GM21723 (cell line): Measurements from ENCODE around the gene HOOK1.
"Not testable (repeated sequence)": the region's sequence is repeated elsewhere in the genome, so short reads cannot be mapped to it uniquely, and the experiment has no call there.

Experiments used
- ATAC-seq: cut with Tn5 transposase; IDR thresholded peaks from one replicate; pipeline ENCODE4 v1.9.1; 2021; ENCODE audit warnings: mild to moderate bottlenecking, moderate library complexity; ENCODE audit not compliant: unreplicated experiment

The HOOK1 gene

DNA sequence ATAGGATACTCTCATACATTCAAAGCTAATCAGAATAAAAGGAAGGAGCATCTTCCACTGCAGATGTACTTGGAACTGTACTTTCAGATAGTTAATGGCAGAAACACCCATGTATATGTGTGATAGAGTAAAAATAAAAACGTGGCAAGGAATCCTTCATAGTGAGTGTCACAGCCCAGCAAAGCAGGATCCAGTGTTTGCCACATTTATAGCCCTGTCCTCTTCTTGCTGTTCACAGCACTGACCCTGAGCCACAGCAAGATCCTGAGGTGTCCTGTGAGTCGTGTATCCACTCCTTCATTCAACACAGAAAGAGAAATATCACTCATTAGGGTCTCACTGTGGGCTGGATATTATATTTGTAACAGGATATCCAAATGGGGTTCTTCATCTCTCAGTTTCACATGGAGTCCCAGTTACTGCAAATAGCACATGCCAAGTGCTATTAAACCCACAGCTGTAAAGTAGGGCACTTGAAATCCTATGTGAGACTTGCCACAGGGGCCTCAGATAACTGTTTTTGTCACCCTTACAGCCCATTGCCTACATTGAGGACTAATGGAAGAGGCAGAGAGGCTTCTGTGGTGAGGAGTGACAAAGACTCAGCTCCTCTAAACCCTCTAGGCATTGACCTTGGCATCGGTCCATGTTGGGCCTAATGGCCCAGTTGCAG lies 70.5 kb downstream of the HOOK1 start:
- no peak for ATAC-seq

DNA sequence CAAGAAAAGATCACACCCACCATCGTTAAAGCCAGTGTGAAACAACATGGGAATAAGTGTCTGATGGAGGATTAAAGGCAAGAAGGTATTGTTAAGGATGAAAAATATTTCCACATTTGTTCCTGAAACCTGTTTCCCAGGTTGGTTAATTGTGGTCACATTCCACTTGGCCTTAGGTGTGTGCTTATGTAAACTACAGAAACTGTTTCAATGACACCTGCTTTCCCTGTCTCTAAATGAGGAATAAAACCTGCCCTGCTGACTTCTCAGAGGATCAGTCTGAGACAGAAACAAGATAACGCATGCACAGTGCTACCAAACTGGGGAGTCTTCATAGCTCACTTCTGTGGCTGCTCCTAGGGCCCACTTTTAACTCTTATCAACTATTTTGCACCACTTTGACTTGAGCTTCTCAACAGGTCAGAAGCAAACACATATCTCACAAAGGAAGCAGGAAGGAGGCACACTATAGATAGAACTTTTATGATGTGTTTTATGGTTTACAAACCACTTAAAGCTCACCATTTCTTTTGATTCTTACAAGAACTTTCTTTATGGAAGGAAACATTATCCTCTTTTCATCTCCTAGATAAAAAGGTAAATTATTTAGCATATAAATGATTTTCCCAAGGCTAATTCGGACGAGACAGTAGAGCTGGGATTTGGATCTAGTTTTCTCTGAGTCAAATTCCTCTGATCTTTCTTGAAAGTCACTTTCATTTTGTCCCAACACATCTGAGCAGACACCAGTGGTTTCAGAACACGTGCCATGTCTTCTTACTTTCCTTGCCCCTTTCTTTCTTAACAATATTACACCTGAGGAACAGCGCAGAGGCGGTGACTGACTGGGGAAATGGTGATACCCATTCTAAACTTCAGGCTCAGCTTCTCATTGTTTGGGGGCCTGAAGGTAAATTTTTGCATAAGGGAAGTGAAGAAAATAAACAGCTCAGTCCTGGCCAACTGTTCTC lies 78.4 kb downstream of the HOOK1 start:
- no peak for ATAC-seq

DNA sequence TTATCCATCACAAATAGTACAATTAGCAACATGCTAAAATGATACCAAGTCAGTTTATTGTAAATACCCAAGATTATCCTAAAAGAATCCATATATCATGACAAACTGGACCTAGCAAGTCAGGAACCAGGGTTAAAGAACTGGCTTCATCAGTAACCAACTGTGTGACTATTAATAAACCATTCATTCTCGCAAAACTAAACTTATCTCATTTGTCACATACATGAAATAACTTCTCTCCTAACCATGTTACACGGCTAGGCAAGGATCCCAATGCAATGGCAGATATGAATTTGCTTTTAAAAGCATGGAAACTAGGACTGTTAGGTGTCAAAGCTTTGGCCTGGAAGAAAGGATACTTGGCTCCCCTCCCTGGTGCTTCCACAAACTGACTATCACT lies 82.4 kb downstream of the HOOK1 start:
- ATAC-seq, result no peak

DNA sequence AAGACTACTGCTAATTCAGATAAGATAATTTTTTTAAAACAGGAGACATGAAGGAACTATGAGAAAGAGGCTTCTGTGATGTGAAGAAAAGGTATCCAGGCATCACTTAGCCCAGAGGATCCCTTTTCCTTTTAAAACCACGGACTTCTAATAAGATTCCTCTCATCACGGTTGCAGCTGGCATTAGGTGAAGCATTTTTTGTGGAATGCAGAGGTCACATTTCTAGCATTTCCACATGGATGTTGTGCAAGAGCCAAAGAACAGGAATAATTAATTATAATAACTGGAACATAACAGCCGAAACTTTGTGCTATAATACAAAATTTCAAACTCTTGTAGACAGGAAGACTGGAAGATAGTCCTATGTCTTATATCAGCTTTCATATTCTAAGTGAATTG lies 84.2 kb downstream of the HOOK1 start:
- ATAC-seq, result no peak

DNA sequence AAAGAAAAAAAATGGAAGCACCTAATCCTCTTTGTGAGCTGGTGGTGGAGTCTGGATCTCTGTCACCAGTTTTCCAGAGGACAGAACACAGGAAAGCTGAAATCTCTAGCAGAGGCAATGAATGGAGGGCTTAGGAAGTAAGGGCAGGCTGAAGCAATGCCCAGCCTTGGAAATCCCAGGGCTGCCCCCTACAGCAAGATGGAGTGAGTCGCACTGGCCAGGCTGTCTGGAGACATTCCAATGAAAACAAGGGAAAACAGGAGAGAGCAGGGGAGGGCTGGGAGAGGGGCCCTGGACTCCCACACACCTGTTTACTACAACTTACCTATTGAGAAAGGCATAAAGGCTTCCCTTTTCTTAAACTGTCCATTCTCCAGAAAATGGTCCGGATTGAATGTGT lies 85.9 kb downstream of the HOOK1 start:
- no peak for ATAC-seq

DNA sequence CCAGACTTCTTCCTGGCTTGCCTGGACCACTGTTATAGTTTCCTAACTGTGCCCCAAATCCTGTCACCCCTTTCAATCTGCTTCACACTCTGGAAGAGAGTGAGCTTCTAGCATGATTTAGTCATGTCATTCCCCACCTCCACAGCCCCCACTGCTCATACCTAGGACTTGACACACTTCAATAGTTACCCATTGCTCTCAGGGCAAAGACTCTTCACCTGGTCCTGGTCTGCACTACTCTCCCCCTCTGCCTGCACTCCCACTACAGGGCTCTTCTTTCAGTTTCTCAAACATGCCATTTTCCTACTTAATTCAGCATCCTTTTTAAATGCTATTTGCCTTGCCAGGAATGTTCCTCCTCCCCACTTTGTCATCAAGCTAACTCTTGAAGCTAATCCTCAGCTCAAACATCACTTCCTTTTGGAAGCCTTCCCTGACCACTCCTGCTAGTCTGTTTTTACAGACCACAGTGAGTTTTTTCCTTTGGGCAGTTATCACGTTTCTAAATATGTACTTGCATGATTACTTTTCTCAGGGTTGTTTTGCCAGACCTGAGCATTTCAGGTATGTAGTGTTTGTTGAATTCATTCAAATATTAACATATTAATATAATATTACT lies 87.1 kb downstream of the HOOK1 start:
- no peak for ATAC-seq

DNA sequence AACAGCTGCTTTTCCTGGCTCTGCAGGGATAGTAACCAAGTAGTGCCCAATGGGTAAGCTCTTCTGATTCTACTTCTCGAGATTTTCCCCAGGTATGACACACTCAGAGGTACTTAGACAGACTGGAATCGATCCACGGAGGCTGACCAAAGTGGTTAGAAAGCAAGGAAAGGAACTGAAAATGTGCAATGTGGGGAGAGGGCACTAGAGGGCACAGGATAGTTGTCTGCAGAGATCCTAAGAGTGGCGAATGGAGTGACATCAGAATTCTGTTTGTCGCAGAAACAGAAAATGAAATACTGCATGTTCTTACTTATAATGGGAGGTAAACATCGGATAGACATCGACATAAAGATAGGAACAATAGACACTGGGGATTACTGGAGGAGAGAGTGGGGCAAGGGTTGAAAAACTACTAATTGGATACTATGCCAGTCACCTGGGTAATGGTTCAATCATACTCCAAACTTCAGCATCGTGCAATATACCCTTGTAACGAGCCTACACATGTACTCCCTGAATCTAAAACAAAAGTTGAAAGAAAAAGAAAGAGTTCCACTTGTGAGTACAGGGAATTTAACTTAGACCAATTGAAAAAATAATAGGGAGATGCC lies 88.5 kb downstream of the HOOK1 start:
- ATAC-seq, result peak; percentile 69

DNA sequence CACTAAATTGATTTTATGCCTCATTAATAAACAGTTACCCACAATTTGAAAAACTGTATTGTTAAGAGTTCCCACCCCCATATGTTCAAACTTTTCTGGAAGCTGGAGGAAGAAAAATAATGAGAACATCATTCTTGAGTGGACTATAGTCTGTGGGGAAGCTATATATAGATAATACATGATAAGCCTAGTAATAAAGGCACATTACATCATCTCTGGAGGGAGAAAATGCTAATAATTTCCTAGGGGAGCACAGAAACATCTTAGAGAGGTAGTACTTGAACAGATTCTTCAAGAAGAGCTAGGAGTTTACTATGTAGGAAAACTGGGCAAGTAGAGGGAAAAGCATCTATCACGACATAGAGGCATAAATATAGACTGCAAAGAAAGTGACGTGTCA lies 92.2 kb downstream of the HOOK1 start:
- no peak for ATAC-seq

DNA sequence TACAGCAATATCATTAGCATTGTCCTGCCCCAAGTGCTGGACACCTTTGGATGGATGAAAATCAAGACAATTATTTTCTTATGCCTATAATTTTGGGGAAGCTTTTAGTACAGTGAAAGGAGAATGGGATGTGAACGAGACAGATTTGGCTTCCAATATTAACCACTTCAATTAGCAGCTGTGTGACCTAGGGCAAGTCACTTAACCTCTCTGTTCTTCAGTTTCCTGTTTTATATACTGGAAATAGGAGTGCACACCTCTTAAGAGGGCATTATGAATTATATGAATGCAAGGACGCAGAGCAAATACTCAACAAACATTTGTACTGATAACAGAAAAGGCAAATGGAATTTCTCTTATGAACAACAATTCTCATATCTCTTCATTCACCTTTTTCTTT lies 93.3 kb downstream of the HOOK1 start:
- ATAC-seq, result no peak

DNA sequence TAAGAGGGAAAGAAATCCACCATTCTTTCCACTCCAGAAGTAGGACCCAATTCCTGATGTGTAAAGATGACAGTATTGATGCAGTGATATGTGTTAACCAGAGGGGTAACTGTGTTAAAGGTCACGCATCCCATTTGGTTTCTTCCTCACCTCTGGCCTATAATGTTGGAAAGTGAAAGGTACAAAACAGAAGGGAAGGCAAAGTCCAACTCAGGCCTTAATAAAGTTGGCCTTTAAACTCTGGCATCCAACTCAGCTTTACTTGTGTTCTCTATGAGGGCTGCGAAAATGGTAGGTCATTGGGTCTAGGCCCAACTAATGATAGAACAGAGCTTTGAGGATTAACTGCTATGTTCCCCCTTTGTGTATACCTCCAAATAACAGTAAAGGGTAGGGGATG lies 93.9 kb downstream of the HOOK1 start:
- ATAC-seq, result no peak

DNA sequence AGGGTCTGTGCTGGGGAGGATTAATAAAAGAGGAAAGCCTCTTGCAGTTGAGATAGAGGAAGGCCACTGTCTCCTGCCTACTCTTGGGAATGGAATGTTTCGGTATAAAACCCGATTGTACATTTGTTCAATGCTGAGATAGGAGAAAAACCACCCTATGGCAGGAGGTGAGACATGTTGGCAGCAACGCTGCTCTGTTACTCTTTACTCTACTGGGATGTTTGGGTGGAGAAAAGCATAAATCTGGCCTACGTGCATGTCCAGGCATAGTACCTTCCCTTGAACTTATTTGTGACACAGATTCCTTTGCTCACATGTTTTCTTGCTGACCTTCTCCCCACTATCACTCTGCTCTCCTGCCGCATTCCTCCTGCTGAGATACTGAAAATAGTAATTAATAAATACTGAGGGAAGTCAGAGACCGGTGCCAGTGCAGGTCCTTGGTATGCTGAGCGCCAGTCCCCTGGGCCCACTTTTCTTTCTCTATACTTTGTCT lies 100.1 kb downstream of the HOOK1 start:
- ATAC-seq, result not testable (repeated sequence)

DNA sequence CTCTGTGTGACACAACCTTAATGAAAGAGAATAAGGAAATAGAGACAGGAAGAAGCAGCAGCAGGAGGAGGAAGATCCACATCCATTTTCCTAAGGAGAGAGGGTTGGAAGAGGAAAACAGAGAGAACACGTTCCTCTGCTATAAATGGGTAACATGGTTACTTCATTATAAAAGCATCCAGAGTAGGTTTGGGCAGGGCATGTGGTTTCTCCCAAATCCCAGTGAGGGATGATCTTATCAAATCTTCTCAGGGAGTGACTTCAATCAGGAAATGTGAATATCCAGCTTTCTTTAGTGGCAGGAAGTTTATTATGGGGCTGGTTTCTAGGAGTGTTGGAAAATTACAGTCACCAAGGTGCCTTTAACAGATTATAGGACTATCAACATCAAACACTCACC lies 100.8 kb downstream of the HOOK1 start:
- no peak for ATAC-seq

DNA sequence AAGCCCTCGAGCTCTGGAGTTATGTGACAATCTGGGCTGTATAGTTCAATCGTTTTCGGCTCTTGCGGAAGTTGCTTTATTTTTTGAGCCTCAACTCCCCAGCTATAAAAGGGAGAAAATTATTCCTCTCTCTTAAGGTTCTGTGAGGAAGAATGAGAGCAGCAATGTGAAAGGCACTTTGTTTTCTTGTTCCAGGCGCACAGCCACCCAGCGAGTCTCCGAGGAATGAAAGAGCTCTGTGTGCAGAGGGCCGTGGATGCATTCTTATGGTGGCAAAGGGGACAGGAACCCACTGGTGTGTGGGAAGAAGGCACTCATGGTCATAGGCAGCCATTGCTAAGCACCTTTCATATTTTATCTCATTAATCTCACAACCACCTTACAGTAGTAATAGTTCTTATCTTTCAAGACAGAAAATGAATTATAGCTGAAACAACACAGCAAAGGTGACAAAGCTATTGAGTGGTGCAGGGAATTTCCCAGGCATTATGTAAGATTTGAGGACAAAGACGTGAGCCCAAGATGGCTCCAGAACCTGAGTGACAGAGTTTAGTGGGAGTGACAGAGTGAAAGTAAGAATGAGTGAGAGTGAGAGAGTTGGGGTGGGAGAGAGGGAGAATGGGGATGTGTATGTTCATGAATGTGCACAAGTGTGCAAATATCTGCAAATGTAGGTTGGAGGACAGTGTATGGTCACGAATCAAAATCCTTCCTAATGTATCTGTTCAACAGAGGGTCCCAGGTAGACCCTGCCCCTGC lies 102.5 kb downstream of the HOOK1 start:
- ATAC-seq, result no peak

DNA sequence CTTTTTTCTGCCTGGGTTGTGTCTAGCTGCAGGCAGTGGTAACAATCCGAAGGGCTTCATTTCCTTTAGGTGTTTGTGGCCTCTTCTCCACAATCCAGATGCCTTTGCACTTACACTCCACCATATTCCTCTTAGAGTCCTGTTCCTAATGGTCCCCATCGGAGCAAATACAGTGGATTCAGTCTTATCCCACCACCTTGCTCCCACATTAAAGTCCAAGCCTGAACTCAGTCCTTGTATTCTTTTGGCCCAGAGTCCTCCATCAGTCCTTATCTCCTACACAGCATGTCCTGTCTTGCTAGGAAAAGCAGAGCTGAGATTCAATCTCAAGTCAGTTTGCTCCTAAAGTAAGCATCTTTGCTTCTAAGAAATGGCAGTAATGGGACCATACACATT lies 103.0 kb downstream of the HOOK1 start:
- ATAC-seq, result no peak

DNA sequence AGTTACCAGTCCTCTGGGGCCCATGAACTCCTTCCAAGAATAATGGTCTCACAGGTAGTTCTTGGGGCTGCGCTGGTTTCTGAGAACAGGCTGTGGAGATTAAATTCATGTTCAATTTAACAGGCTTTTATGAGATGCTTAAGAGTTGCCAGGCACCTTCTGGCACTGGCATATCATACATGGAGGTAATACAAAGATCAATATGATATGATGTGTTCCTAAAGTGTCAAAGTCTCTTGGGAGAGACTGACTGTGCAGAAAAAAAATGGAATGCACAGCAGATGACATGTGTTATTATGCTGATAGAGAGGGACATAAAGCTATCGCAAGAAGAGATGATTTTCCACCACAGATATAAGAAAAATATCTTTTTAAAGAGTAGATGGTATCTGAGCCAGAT lies 105.0 kb downstream of the HOOK1 start:
- ATAC-seq, result no peak

DNA sequence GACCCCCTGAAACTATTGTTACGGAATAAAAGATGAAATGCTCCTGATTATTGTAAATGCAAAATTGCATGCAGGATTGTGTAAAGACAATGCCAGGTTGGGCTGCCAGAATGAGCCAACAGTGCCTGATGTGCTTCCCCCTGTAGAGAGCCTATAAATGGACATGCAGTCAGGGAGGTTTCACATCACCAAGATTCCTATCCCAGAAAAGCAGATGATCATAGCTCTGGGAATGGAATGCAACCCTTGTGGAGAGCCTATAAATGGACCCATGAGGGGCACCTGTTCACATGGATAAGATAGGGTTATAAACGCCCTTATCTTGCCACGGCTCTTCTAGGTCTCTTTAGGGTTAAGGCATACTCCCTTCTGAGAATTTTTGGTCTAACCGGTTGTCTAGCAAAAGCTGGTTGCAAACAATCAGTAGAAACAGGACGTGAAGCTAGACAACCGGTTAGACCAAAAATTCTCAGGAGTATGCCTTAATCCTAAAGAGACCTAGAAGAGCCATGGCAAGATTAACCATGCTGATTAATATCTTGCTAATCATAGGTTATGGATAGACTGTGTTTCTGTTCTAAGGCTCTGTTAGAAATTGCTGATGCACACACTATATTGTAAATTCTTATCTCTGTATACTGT lies 106.6 kb downstream of the HOOK1 start:
- ATAC-seq, result not testable (repeated sequence)

DNA sequence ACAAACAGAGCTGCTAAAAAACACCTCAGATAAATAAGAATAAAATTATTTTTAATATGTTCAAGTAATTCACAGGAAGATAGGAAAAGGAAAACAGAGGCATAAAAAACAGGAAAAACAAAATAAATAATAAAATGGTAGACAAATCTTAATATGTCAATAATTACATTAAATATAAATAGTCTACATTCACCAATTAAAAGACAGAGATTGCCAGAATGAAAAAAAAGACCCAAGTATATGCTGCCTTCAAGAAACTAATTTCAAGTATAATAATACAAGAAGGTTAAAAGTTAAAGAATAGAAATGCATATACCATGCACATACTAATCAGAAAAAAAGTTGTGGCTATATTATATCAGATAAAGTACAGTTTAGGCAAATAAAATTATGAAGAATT lies 109.9 kb downstream of the HOOK1 start:
- no peak for ATAC-seq
